Keratinocyte (primary cell): ENCODE results near the gene ZFPL1. TPM values are rescaled to one million over a fixed set of nuclear protein-coding genes. Genes with fewer than 3 reads are reported as not detected.

ENCODE experiments used
- DNase-seq: peaks from one replicate; pipeline ENCODE4 v3.0.0-alpha.2; 2011; ENCODE audit warnings: low read depth, missing footprints, low spot score
- FAIRE-seq: peaks from 2 replicates; lab custom pipeline; 2011; peaks lifted over from hg19 to GRCh38; lab: Jason Lieb, UNC
- H2AFZ ChIP-seq: 2 replicates; pipeline ENCODE4 v1.6.0; 2012; ENCODE audit warnings: low read length, control low read depth, inconsistent platforms; ENCODE audit not compliant: control insufficient read depth
- H3K27ac ChIP-seq: 2 replicates; pipeline ENCODE4 v1.5.1; 2011; ENCODE audit warnings: low read length; ENCODE audit not compliant: control insufficient read depth, insufficient read depth
- H3K27me3 ChIP-seq: 3 replicates; pipeline ENCODE4 v1.6.0; 2011; ENCODE audit warnings: low read length; ENCODE audit not compliant: control insufficient read depth, insufficient read depth; ENCODE audit errors: extremely low read depth
- H3K36me3 ChIP-seq, 2 experiments: 2 replicates in 1 of 2; 3 replicates in 1 of 2; pipeline ENCODE4 v1.5.1; 2011; ENCODE audit warnings: low read length in 2 of 2, mild to moderate bottlenecking in 1 of 2; ENCODE audit not compliant: control insufficient read depth in 2 of 2, insufficient read depth in 2 of 2; ENCODE audit errors: extremely low read depth in 1 of 2
- H3K4me1 ChIP-seq: 3 replicates; pipeline ENCODE4 v1.5.1; 2011; ENCODE audit warnings: low read length; ENCODE audit not compliant: control insufficient read depth, insufficient read depth; ENCODE audit errors: extremely low read depth
- H3K4me2 ChIP-seq: 3 replicates; pipeline ENCODE4 v1.6.0; 2011; ENCODE audit warnings: low read depth, low read length; ENCODE audit not compliant: control insufficient read depth, insufficient read depth; ENCODE audit errors: extremely low read depth
- H3K4me3 ChIP-seq, 3 experiments: fragments of 200-600 bp in 1 of 3; sonication (generic) in 1 of 3; 2 replicates in 2 of 3; 3 replicates in 1 of 3; pipeline ENCODE4 v1.5.1; 2011 to 2016; ENCODE audit warnings: low read length in 3 of 3, mild to moderate bottlenecking in 3 of 3, control low read depth in 2 of 3, inconsistent platforms in 1 of 3, low read depth in 1 of 3, mixed read lengths in 1 of 3, mixed run types in 1 of 3, moderate library complexity in 1 of 3; ENCODE audit not compliant: control insufficient read depth in 2 of 3, insufficient read depth in 2 of 3; ENCODE audit errors: extremely low read depth in 1 of 3
- H3K79me2 ChIP-seq: 2 replicates; pipeline ENCODE4 v1.6.0; 2012; ENCODE audit warnings: low read length; ENCODE audit not compliant: control insufficient read depth, insufficient read depth
- H3K9ac ChIP-seq: 3 replicates; pipeline ENCODE4 v1.6.0; 2011; ENCODE audit warnings: low read length; ENCODE audit not compliant: control insufficient read depth, insufficient read depth; ENCODE audit errors: extremely low read depth
- H3K9me1 ChIP-seq: 3 replicates; pipeline ENCODE4 v1.6.0; 2011; ENCODE audit warnings: low read length; ENCODE audit not compliant: control insufficient read depth, insufficient read depth; ENCODE audit errors: extremely low read depth
- H3K9me3 ChIP-seq: 2 replicates; pipeline ENCODE4 v1.5.1; 2012; ENCODE audit warnings: low read depth, low read length; ENCODE audit not compliant: control insufficient read depth
- H4K20me1 ChIP-seq: 3 replicates; pipeline ENCODE4 v1.6.0; 2011; ENCODE audit warnings: low read length; ENCODE audit not compliant: control insufficient read depth, insufficient read depth; ENCODE audit errors: extremely low read depth
- CTCF ChIP-seq, 3 experiments: IDR thresholded peaks in 1 of 3; conservative IDR thresholded peaks in 1 of 3; optimal IDR thresholded peaks in 1 of 3; 2 replicates in 2 of 3; 3 replicates in 1 of 3; pipeline versions ENCODE3 to v1.5.1; 2011; ENCODE audit warnings: low read length in 3 of 3, mild to moderate bottlenecking in 3 of 3, moderate library complexity in 2 of 3, control low read depth in 1 of 3, inconsistent platforms in 1 of 3; ENCODE audit not compliant: insufficient read depth in 2 of 3; ENCODE audit errors: extremely low read depth in 1 of 3
- EZH2 ChIP-seq: IDR thresholded peaks from one replicate; pipeline ENCODE4 v1.6.1; 2012; ENCODE audit warnings: inconsistent platforms, mild to moderate bottlenecking, low read length, moderate library complexity
- dilution Hi-C: fragments of 300-500 bp; cut with MboI; formaldehyde crosslinking; loops from one replicate; pipeline ENCODE4 v1.7.0; 2020; ENCODE audit warnings: low sequenced_read_pairs; ENCODE audit not compliant: extremely low pct_ligation_motif_present
- polyA plus RNA-seq, 5 experiments: library from polyadenylated mRNA; depleted of rRNA in 3 of 5; stranded (reverse) in 3 of 5; stranded (forward) in 1 of 5; unstranded in 1 of 5; fragments of >200 nt; gene quantifications; 1 replicate in 1 of 5; 2 replicates in 3 of 5; 3 replicates in 1 of 5; pipeline versions ENCODE4 v1.2.1 to v1.2.3, GENCODE V29; 2011 to 2012; ENCODE audit warnings: missing spikeins in 2 of 5, low read depth in 1 of 5, low replicate concordance in 1 of 5

ZFPL1 gene
- polyA plus RNA-seq, 1 donor (not counting 4 experiments of a cell fraction or from before 2014, with no cell fraction given): 15.0 TPM

GRCh38 chr11:65072631-65072966 is 11.4 kb upstream of the ZFPL1 start:
- H3K9me3 ChIP-seq: no peaks in the 10 kb centered on the region
- H3K27me3 ChIP-seq: no peaks in the 10 kb centered on the region
- TF ChIP-seq EZH2 (no peak), CTCF (optimal IDR thresholded peaks at IDR 0.05 in 1 of 3, IDR thresholded peaks at IDR 0.05 in 1 of 3, conservative IDR thresholded peaks at IDR 0.05 in 1 of 3; ENCODE audit: extremely low read depth in 1 of 3, insufficient read depth in 2 of 3, low read length in 3 of 3) (no peak)
- H3K36me3 ChIP-seq: peaks cover 0 to 6% of the 10 kb centered on the region in 2 experiments
- H3K9ac ChIP-seq: no peak overlapping the region
- no peak for FAIRE-seq
- H4K20me1 ChIP-seq: no peaks in the 10 kb centered on the region
- H3K27ac ChIP-seq: no peak overlapping the region
- no peaks in the 10 kb centered on the region for H3K9me1 ChIP-seq
- peaks cover 1% of the 10 kb centered on the region for H3K79me2 ChIP-seq
- H2AFZ ChIP-seq: no peak overlapping the region
- dilution Hi-C loops: no loop called here
- H3K4me2 ChIP-seq: no peak overlapping the region
- no peak for DNase-seq
- no peaks in the 10 kb centered on the region for H3K4me1 ChIP-seq
- no peak overlapping the region for H3K4me3 ChIP-seq

- no peak for FAIRE-seq
- Histone ChIP-seq H3K79me2 (peaks cover 32% of the 10 kb centered on the region), H3K9me3 (no peaks in the 10 kb centered on the region), H3K27me3 (no peaks in the 10 kb centered on the region), H3K36me3 (peaks cover 0 to 31% of the 10 kb centered on the region in 2 experiments), H2AFZ (no peak overlapping the region), H3K9me1 (peaks cover 3% of the 10 kb centered on the region), H3K27ac (no peak overlapping the region), H3K4me1 (peaks cover 14% of the 10 kb centered on the region), H4K20me1 (no peaks in the 10 kb centered on the region), H3K4me2 (no peak overlapping the region), H3K4me3 (no peak overlapping the region), H3K9ac (no peak overlapping the region)
- TF ChIP-seq EZH2 (no peak), CTCF (optimal IDR thresholded peaks at IDR 0.05 in 1 of 3, IDR thresholded peaks at IDR 0.05 in 1 of 3, conservative IDR thresholded peaks at IDR 0.05 in 1 of 3; ENCODE audit: extremely low read depth in 1 of 3, insufficient read depth in 2 of 3, low read length in 3 of 3) (no peak)
- DNase-seq: no peak
- dilution Hi-C loops: no loop called here
Measured at GRCh38 chr11:65077451-65077850, 6.6 kb upstream of the ZFPL1 start.
